DOHH2 (cell line): Measurements from ENCODE around the gene C4orf50.
"Not testable (repeated sequence)": the region's sequence is repeated elsewhere in the genome, so short reads cannot be mapped to it uniquely, and the experiment has no call there.

Experiments
- H3F3A ChIP-seq: fragments of 200-600 bp; sonication (generic), shearing (Covaris generic); 2 replicates; pipeline ENCODE4 v1.6.0; 2016; ENCODE audit warnings: antibody characterized with exemption, mild to moderate bottlenecking; ENCODE audit not compliant: control insufficient read depth, insufficient read depth
- H3K27ac ChIP-seq: fragments of 200-600 bp; sonication (generic); 2 replicates; pipeline ENCODE4 v1.5.1; 2014; ENCODE audit warnings: low read depth, mild to moderate bottlenecking, low read length, moderate library complexity
- H3K27me3 ChIP-seq: fragments of 200-600 bp; sonication (generic); 2 replicates; pipeline ENCODE4 v1.6.1; 2014; ENCODE audit warnings: mild to moderate bottlenecking, low read length, mixed read lengths; ENCODE audit not compliant: control insufficient read depth
- H3K36me3 ChIP-seq: fragments of 200-600 bp; sonication (generic); 2 replicates; pipeline ENCODE4 v1.6.1; 2014; ENCODE audit warnings: mild to moderate bottlenecking, low read length, moderate library complexity, mixed read lengths; ENCODE audit not compliant: control insufficient read depth
- H3K4me1 ChIP-seq: fragments of 200-600 bp; sonication (generic); 2 replicates; pipeline ENCODE4 v1.6.1; 2014; ENCODE audit warnings: mild to moderate bottlenecking, low read length, mixed read lengths; ENCODE audit not compliant: control insufficient read depth
- H3K4me2 ChIP-seq: fragments of 200-600 bp; sonication (generic); 2 replicates; pipeline ENCODE4 v1.6.0; 2014; ENCODE audit warnings: mild to moderate bottlenecking, low read length, moderate library complexity
- H3K4me3 ChIP-seq: fragments of 200-600 bp; sonication (generic); 2 replicates; pipeline ENCODE4 v1.5.1; 2014; ENCODE audit warnings: mild to moderate bottlenecking, low read length, mixed read lengths
- H3K79me2 ChIP-seq: fragments of 200-600 bp; sonication (generic); 2 replicates; pipeline ENCODE4 v1.6.1; 2014; ENCODE audit warnings: mild to moderate bottlenecking, low read length, mixed read lengths; ENCODE audit not compliant: control insufficient read depth
- H3K9me2 ChIP-seq: fragments of 200-600 bp; sonication (generic); replicated peaks from 2 replicates; pipeline ENCODE4 v1.6.1; 2014; ENCODE audit warnings: mild to moderate bottlenecking, low read length, mixed read lengths; ENCODE audit not compliant: control insufficient read depth
- H3K9me3 ChIP-seq: fragments of 200-600 bp; sonication (generic); 2 replicates; pipeline ENCODE4 v1.6.1; 2014; ENCODE audit warnings: antibody characterized with exemption, low read length, mixed read lengths; ENCODE audit not compliant: control insufficient read depth, insufficient read depth
- H4K20me1 ChIP-seq: fragments of 200-600 bp; sonication (generic); 2 replicates; pipeline ENCODE4 v1.6.0; 2014; ENCODE audit warnings: low read depth, mild to moderate bottlenecking, antibody characterized with exemption, low read length, moderate library complexity; ENCODE audit not compliant: control insufficient read depth, insufficient read depth
- CTCF ChIP-seq: fragments of 200-600 bp; sonication (generic); IDR thresholded peaks from one replicate; pipeline ENCODE4 v1.5.1; 2014; ENCODE audit warnings: antibody characterized with exemption, mild to moderate bottlenecking, low read depth, low read length; ENCODE audit not compliant: poor library complexity, severe bottlenecking
- EZH2phosphoT487 ChIP-seq: fragments of 200-600 bp; sonication (generic); IDR thresholded peaks from 2 replicates; pipeline ENCODE4 v1.6.1; 2017; ENCODE audit warnings: borderline replicate concordance, mild to moderate bottlenecking, antibody characterized with exemption, low read length, moderate library complexity, mixed read lengths

Gene C4orf50

GRCh38 chr4:5996641-5997040, 21.6 kb downstream of the C4orf50 start:
- H3K9me2 ChIP-seq = no peaks in the 10 kb centered on the region
- H3K4me1 ChIP-seq = peaks cover 8% of the 10 kb centered on the region
- H3F3A ChIP-seq = no peaks in the 10 kb centered on the region
- no peaks in the 10 kb centered on the region for H3K79me2 ChIP-seq
- no peak for TF ChIP-seq CTCF
- TF ChIP-seq EZH2phosphoT487 = no peak
- no peak overlapping the region for H3K27ac ChIP-seq
- no peak overlapping the region for H3K4me3 ChIP-seq
- H3K9me3 ChIP-seq = no peaks in the 10 kb centered on the region
- no peaks in the 10 kb centered on the region for H4K20me1 ChIP-seq
- H3K36me3 ChIP-seq = no peaks in the 10 kb centered on the region
- H3K4me2 ChIP-seq = no peak overlapping the region
- H3K27me3 ChIP-seq = no peaks in the 10 kb centered on the region

- no peak overlapping the region for H3K27ac ChIP-seq
Observed at GRCh38 chr4:5995901-5996623, 22.2 kb downstream of the C4orf50 start.

GRCh38 chr4:5993876-5994811, 24.1 kb downstream of the C4orf50 start:
- Histone ChIP-seq H4K20me1 (no peaks in the 10 kb centered on the region), H3F3A (no peaks in the 10 kb centered on the region), H3K4me3 (no peak overlapping the region), H3K4me2 (no peak overlapping the region), H3K36me3 (no peaks in the 10 kb centered on the region), H3K9me2 (no peaks in the 10 kb centered on the region), H3K4me1 (peaks cover 8% of the 10 kb centered on the region), H3K9me3 (no peaks in the 10 kb centered on the region), H3K27me3 (no peaks in the 10 kb centered on the region), H3K27ac (no peak overlapping the region), H3K79me2 (no peaks in the 10 kb centered on the region)
- TF ChIP-seq CTCF (no peak), EZH2phosphoT487 (no peak)

More at GRCh38 chr4:5995901-5996623, 22.2 kb downstream of the C4orf50 start:
- H3K9me2 ChIP-seq = no peaks in the 10 kb centered on the region
- no peaks in the 10 kb centered on the region for H3K27me3 ChIP-seq
- no peak overlapping the region for H3K4me3 ChIP-seq
- H3K4me1 ChIP-seq = peaks cover 8% of the 10 kb centered on the region
- H3F3A ChIP-seq = no peaks in the 10 kb centered on the region
- no peaks in the 10 kb centered on the region for H3K79me2 ChIP-seq
- H3K4me2 ChIP-seq = no peak overlapping the region
- TF ChIP-seq CTCF (no peak), EZH2phosphoT487 (no peak)
- H3K36me3 ChIP-seq = no peaks in the 10 kb centered on the region
- no peaks in the 10 kb centered on the region for H4K20me1 ChIP-seq
- no peaks in the 10 kb centered on the region for H3K9me3 ChIP-seq

- not testable (repeated sequence) for H3K27ac ChIP-seq, H3K79me2 ChIP-seq, H4K20me1 ChIP-seq, H3F3A ChIP-seq, H3K27me3 ChIP-seq, H3K36me3 ChIP-seq, H3K4me3 ChIP-seq, H3K4me1 ChIP-seq, H3K9me3 ChIP-seq, H3K9me2 ChIP-seq, H3K4me2 ChIP-seq
Observed at GRCh38 chr4:5993346-5993745, 24.9 kb downstream of the C4orf50 start.
